ENCODE measurements around the gene FCN2. TPM values are rescaled to one million over a fixed set of nuclear protein-coding genes. Genes with fewer than 3 reads are reported as not detected.
A peak's percentile ranks its signal among the peaks of the same experiment; 100 is the strongest.

Gene FCN2
- total RNA-seq, 1 donor from 2014 or later, result not detected

DNA sequence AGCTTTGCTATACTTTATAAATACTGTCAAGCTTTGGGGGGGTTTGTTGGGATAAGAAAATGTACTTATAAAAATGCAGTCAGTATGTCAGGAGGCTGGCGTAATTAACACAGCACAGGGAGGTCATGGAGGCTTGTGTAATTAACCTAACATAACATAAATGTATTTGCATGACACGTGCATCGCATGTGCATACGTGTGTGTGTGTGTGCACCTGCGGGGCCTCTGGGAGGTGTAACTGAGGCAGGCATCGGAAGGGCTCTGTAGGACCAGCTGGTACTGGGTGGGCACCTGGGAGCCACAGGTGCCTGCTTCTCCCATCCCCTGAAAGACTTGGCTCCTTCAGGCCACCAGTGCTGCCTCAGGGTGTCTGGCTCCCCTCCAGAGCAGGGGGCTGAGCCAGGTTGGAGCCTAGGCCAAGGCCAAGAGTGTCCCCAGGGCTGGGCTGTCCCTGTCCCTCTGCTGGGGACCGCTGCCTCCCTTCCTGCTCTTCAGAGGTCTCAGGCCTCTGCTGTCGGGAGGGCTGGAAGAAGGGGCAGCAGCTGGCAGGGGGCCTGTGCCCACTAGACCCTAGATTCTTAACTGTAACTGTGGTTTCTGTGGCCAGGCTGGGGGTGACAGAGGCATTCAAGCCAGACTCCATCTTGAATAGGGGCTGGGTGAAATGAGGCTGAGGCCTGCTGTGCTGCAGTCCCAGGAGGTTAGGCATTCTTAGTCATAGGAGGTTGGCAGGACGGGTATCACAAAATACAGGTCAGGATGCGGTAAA, 9.0 kb downstream of the FCN2 start:
- no peak overlapping the region for H3K4me3 ChIP-seq
- H3K36me3 ChIP-seq, result no peaks in the 10 kb centered on the region
- no peaks in the 10 kb centered on the region for H3K9me3 ChIP-seq
- DNase-seq (ENCODE audit: low spot score in 2 of 2), result peak in 1 of 2 donors; percentile 22
- no peak overlapping the region for H3K27ac ChIP-seq
- intact Hi-C loops (cut with DNase I), result no loop called here
- H3K27me3 ChIP-seq, result no peaks in the 10 kb centered on the region
- H3K4me1 ChIP-seq, result no peaks in the 10 kb centered on the region
- TF ChIP-seq, protein P1, sequence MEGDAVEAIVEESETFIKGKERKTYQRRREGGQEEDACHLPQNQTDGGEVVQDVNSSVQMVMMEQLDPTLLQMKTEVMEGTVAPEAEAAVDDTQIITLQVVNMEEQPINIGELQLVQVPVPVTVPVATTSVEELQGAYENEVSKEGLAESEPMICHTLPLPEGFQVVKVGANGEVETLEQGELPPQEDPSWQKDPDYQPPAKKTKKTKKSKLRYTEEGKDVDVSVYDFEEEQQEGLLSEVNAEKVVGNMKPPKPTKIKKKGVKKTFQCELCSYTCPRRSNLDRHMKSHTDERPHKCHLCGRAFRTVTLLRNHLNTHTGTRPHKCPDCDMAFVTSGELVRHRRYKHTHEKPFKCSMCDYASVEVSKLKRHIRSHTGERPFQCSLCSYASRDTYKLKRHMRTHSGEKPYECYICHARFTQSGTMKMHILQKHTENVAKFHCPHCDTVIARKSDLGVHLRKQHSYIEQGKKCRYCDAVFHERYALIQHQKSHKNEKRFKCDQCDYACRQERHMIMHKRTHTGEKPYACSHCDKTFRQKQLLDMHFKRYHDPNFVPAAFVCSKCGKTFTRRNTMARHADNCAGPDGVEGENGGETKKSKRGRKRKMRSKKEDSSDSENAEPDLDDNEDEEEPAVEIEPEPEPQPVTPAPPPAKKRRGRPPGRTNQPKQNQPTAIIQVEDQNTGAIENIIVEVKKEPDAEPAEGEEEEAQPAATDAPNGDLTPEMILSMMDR (IDR thresholded peaks at IDR 0.05), result no peak

DNA sequence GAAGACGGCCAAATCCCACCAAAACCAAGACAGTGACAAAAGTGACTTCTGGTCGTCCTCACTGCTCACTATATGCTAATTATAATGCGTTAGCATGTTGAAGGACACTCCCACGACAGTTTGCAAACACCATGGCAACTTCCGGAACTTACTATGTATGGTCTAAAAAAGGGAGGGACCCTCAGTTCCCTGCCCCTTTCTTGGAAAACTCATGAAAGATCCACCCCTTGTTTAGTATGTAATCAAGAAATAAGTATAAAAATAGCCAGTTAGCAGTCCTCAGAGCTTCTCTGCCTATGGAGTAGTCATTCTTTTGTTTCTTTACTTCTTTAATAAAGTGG, 9.5 kb downstream of the FCN2 start:
- Histone ChIP-seq H3K4me1 (no peaks in the 10 kb centered on the region), H3K9me3 (no peaks in the 10 kb centered on the region), H3K27me3 (no peaks in the 10 kb centered on the region), H3K4me3 (no peak overlapping the region), H3K27ac (no peak overlapping the region), H3K36me3 (no peaks in the 10 kb centered on the region)
- intact Hi-C loops (cut with DNase I), result no loop called here
- no peak for DNase-seq (ENCODE audit: low spot score in 2 of 2)
- TF ChIP-seq, protein P1 (IDR thresholded peaks at IDR 0.05), result no peak

DNA sequence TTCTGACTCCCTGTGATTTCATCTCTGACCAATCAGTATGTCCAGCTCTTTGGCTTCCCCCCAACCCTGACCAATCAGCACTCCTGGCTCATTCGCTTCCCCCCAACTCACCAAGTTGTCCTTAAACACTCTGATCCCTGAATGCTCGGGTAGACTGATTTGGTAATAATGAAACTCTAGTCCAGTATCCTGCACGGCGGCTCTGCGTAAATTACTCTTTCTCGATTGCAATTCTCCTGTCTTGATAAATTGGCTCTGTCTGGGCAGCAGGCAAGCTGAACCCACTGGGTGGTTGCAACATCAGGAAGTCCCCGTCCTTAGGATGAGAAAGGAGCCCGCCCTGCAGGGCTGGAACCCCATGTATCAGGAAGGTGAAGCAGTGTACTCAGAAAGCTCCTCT, 10.4 kb downstream of the FCN2 start:
- intact Hi-C loops (cut with DNase I), result no loop called here
- Histone ChIP-seq H3K36me3 (no peaks in the 10 kb centered on the region), H3K4me3 (no peak overlapping the region), H3K4me1 (peaks cover 0 to 2% of the 10 kb centered on the region in 2 donors), H3K27ac (no peak overlapping the region), H3K27me3 (no peaks in the 10 kb centered on the region), H3K9me3 (no peaks in the 10 kb centered on the region)
- TF ChIP-seq, protein P1 (IDR thresholded peaks at IDR 0.05), result no peak
- peak in 1 of 2 donors; percentile 48 for DNase-seq (ENCODE audit: low spot score in 2 of 2)

DNA sequence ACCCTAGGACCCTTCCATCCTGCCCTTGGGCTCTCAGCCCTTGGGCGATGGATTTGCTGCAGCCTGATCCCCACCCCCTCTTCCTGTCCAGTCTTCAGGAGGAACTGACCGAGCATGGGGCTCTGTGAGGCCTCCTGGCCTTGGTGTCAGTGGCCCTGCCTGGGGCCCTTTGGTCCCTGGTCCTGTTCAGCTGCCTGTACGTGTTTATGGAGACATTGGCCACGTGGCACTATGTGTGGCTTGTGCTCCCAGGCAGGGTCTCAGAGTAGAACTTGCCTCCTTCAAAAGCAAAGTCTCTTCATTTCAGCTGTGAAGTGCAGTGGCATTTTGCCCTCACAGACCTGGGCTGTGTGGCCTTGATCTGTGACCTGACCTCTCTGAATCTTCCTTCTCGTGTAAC, 11.1 kb downstream of the FCN2 start:
- Histone ChIP-seq H3K27me3 (no peaks in the 10 kb centered on the region), H3K4me3 (no peak overlapping the region), H3K36me3 (no peaks in the 10 kb centered on the region), H3K27ac (no peak overlapping the region), H3K9me3 (no peaks in the 10 kb centered on the region), H3K4me1 (peaks cover 0 to 2% of the 10 kb centered on the region in 2 donors)
- TF ChIP-seq, protein P1 (IDR thresholded peaks at IDR 0.05), result no peak
- DNase-seq (ENCODE audit: low spot score in 2 of 2), result peak in 1 of 2 donors; percentile 63
- intact Hi-C loops (cut with DNase I), result no loop called here

DNA sequence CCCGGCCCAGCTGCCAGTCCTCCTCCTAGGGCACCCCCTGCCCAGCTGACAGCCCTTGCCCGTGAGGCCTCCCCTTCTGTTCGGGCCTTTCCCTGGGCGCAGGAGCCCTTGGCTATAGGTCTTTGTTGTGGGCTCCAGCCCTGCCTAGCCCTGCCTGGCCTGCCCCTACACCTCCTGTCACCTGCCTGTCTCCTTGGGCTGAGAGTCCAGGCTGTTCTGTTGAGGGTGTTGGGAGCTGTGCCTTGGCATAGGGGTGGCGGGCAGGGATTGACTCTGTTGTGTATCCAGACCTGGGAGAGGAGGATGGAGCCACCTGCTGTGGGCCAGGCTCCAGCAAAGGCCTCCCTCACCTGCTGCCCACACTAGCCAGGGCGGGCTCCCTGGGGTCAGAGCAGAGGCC, 11.6 kb downstream of the FCN2 start:
- intact Hi-C loops (cut with DNase I), result no loop called here
- H3K4me1 ChIP-seq, result peaks cover 0 to 2% of the 10 kb centered on the region in 2 donors
- no peaks in the 10 kb centered on the region for H3K27me3 ChIP-seq
- H3K27ac ChIP-seq, result no peak overlapping the region
- DNase-seq (ENCODE audit: low spot score in 2 of 2), result peak in 1 of 2 donors; percentile 54
- H3K36me3 ChIP-seq, result no peaks in the 10 kb centered on the region
- no peaks in the 10 kb centered on the region for H3K9me3 ChIP-seq
- TF ChIP-seq, protein P1 (IDR thresholded peaks at IDR 0.05), result no peak
- H3K4me3 ChIP-seq, result no peak overlapping the region
